Measurements from ENCODE around the gene BRD4.
A peak's percentile ranks its signal among the peaks of the same experiment; 100 is the strongest.

The BRD4 gene

DNA sequence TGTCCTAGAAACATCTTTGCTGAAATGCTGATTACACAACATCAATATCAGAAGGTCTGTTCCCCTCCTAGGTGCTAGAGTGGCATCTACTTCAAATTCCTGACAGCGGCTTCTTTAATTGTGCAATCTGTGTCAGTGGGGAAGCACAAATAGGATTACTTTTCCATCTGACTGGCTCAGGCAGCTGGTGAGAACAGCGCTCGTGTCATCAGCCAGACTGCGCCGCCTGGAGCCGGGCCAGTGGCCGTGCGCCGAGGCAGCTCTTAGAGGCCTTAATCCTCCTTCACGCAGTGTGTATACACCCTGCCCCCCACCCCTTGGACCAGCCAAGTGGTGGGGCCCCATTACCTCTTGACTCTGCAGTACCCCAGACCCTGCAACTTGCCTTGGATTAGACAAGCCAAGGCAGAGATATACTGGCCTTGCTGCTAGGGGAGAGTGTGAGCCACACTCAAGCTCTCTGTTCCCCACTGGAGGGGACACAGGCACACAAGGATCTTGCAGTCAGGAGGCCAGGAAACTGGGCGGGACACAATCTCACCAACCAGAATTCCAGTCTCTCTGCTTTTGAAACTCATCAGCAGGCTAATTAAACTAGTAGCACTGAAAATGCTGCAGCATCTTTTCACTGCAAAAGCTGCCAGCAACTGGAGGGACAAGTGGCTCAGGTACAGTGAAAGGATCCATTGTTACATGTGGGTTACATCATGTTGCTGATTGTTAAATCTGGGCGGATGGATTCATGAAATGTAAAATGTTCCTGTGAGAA, 51.2 kb downstream of the BRD4 start:
- TF ChIP-seq, protein P1, sequence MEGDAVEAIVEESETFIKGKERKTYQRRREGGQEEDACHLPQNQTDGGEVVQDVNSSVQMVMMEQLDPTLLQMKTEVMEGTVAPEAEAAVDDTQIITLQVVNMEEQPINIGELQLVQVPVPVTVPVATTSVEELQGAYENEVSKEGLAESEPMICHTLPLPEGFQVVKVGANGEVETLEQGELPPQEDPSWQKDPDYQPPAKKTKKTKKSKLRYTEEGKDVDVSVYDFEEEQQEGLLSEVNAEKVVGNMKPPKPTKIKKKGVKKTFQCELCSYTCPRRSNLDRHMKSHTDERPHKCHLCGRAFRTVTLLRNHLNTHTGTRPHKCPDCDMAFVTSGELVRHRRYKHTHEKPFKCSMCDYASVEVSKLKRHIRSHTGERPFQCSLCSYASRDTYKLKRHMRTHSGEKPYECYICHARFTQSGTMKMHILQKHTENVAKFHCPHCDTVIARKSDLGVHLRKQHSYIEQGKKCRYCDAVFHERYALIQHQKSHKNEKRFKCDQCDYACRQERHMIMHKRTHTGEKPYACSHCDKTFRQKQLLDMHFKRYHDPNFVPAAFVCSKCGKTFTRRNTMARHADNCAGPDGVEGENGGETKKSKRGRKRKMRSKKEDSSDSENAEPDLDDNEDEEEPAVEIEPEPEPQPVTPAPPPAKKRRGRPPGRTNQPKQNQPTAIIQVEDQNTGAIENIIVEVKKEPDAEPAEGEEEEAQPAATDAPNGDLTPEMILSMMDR (IDR thresholded peaks at IDR 0.05; ENCODE audit: low read depth, low read length) = peak; percentile 16
- DNase-seq (ENCODE audit: extremely low read depth, low read depth) = no peak

DNA sequence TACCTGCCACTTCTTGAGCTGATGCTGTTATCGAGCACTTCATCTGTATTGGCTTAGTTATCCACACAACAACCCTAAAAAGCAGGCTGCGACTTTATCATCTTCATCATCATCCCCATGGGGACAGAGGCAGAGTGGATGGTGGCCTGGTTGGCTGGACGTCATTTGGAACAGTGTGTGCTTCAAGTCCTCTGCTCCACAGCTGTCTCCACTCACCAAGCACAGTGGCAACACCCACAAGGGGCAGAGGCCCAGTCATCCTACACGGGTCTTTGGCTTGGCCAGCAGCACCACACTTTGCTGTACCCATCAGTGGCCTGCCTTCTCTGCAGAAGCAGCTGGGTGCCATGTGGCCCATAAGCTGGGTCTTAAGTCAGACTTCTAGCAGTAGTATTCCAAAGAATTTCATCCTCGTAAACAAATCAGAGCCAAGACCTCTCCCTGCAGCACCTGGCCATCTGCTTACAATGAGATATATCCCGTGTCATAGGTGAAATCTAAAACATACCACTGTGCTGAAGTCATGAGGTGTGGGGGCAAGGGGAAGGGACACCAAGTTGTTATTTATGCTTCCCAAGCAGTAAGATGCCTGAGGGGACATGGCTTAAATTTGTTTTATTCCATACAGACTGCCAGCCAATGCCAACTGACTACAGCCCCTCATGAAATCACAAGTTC, 52.2 kb downstream of the BRD4 start:
- DNase-seq (ENCODE audit: extremely low read depth, low read depth) = no peak
- TF ChIP-seq, protein P1 (IDR thresholded peaks at IDR 0.05; ENCODE audit: low read depth, low read length) = no peak

DNA sequence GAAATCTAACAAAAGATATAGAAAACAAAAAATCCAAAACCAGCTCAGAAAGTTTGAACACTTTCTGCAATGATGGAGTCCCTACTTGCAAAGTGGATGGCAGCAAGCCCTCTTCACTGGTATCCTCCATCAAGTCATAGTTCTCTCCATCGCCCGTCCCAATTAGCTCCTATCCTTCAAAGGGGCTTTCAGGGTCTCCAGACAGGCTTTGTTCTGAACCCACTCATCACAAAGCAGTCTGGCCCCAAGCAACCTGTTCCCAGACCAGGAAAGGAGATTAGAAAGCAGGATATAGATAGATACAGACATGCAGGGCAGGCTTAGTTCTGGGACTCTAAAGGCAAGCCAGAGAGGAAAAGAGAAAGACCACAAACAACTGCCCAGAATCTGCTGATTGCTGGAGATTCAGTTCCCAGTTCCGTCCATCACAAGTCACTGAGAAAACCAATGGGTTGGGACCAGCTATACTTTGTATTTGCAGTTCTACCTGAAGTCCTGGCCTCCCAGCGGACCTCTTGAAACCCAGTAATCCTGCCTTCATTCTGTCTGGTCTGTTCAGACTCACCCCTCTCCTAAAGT, 52.9 kb downstream of the BRD4 start:
- DNase-seq (ENCODE audit: extremely low read depth, low read depth) = no peak
- TF ChIP-seq, protein P1 (IDR thresholded peaks at IDR 0.05; ENCODE audit: low read depth, low read length) = no peak

DNA sequence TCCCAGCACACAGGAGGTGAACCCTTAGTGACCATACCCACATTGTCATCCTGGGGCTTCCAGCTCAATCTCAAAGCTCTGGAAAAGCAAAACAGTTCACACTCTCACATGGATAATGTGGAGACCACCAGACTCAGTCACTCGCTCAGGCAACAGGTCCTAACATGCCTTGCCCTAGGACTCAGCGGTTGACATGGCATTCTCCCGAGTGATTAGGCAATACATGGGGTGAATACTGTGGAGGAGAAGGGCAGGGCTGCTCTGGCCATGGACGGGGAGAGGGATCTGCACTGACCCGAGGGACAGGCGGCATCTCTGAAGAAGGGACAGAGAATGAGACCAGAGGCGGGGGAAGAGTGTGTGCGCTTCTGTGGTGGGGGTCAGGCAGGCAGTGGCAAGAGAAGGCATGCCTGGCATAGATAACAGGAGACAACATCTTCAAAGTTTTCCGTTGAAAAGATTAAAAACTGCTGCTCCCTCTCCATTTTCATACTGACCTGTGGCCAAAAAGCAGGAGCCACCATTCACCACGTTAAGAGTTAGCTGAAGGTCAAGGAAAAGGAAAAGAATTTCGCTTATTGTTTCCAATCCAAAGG, 55.6 kb downstream of the BRD4 start:
- DNase-seq (ENCODE audit: extremely low read depth, low read depth) = no peak
- TF ChIP-seq, protein P1 (IDR thresholded peaks at IDR 0.05; ENCODE audit: low read depth, low read length) = no peak

DNA sequence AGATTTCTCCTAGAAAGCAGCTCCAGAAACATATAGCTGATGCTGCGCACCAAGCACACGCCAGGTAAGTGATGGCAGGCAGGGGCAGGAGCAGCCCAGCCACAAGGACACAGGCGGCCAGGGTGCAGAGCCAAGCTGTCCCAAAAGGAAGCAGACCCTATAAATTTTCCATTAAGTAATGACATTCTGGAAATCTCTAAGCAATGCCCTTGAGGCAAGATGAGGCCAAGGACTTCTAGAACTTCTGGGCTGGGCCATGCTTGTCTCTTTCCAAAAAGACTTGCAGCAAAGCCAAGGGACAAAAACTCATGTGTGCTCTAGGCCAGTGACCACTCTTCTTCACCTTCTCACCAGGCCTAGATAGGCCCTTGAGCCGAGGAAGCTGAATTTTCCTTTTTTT, 57.9 kb downstream of the BRD4 start:
- TF ChIP-seq, protein P1 (IDR thresholded peaks at IDR 0.05; ENCODE audit: low read depth, low read length) = no peak
- DNase-seq (ENCODE audit: extremely low read depth, low read depth) = no peak

DNA sequence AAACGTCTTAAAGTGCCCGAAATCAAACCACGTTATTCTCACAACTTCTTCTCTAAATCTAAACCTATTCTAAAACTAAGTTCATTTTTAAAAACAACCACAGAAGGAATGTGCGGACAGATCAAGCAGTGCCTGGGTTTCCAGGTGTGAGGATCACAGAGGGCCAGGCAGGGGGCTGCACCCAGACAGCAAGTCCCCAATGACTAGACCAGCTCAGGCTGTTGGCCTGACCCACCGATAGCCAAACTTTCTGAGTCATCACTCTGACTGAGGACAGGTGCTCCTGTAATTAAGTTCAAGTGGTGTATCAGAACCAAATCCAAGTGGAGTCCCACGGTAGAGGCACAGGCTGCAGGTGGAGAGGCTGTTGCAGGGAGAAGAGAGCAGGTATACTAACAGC, 62.5 kb downstream of the BRD4 start:
- TF ChIP-seq, protein P1 (IDR thresholded peaks at IDR 0.05; ENCODE audit: low read depth, low read length) = no peak
- DNase-seq (ENCODE audit: extremely low read depth, low read depth) = no peak

DNA sequence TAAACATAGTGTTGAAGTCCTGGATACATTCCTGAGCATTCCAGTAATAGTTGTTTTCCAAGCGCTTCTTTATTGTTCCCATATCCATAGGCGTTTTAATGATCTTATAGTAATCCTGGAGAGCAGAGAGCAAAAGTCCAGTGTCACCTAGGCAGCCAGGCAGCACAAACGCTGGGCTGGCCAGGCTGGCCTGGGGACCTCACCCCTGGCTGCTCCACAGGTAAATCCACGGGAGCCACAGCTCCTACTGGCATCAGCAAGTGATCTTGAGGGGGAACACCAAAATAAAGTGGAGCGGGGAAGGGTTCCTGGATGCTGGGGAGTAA, 63.4 kb downstream of the BRD4 start:
- DNase-seq (ENCODE audit: extremely low read depth, low read depth) = no peak
- TF ChIP-seq, protein P1 (IDR thresholded peaks at IDR 0.05; ENCODE audit: low read depth, low read length) = no peak

All from AG09319 (cell line).